Vagina (tissue), 2 donors: ENCODE measurements around the gene YPEL1.

ENCODE experiments used
- CTCF ChIP-seq, 3 experiments: fragments of 450-650 bp in 2 of 3; fragments of 200-600 bp in 1 of 3; sonication (generic) in 1 of 3; IDR thresholded peaks; one replicate each; pipeline ENCODE4 v1.5.1; 2017 to 2019; ENCODE audit warnings: antibody characterized with exemption in 3 of 3, mild to moderate bottlenecking in 2 of 3, moderate library complexity in 2 of 3
- POLR2A ChIP-seq, 2 donors: fragments of 450-650 bp; IDR thresholded peaks; one replicate each; pipeline ENCODE4 v1.6.1; 2017; ENCODE audit warnings: antibody characterized with exemption in 2 of 2, mild to moderate bottlenecking in 2 of 2, moderate library complexity in 2 of 2
- POLR2AphosphoS5 ChIP-seq, 2 donors: sonication (generic); formaldehyde crosslinking; IDR thresholded peaks; one replicate each; pipeline ENCODE4 v1.9.0; 2017; ENCODE audit warnings: antibody characterized with exemption in 2 of 2, mild to moderate bottlenecking in 2 of 2, low read depth in 1 of 2; ENCODE audit not compliant: insufficient read depth in 1 of 2

DNA sequence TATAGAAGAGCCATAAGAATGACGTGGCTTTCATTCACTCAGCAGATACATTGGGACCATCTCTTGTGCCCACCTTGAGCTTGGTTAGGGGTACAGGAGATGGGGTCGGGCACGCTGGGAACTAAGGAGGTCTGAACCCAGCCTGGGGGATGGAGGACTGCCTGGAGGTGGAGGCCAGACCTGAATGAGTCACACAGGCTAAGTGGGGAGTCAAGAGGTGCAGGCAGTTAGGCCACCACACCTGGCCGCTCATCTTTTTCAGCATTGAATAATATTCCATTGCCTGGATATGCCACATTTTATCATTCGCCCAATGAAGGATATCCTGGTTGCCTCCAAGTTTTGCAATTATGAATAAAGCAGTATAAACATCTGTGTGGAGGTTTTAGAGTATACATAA lies 73.6 kb downstream of the YPEL1 start:
- TF ChIP-seq CTCF (IDR thresholded peaks at IDR 0.05) (no peak), POLR2AphosphoS5 (IDR thresholded peaks at IDR 0.05; ENCODE audit: insufficient read depth in 1 of 2, low read depth in 1 of 2) (no peak), POLR2A (IDR thresholded peaks at IDR 0.05) (no peak)
